NT2/D1 (cell line): ENCODE measurements around the gene TLE5.

ENCODE experiments used
- YY1 ChIP-seq: IDR thresholded peaks from 2 replicates; pipeline ENCODE4 v1.6.1; 2011; ENCODE audit not compliant: insufficient read length, insufficient read depth
- ZNF274 ChIP-seq: IDR thresholded peaks from 2 replicates; pipeline ENCODE4 v1.6.1; 2011; ENCODE audit warnings: mild to moderate bottlenecking, low read depth, low read length

DNA sequence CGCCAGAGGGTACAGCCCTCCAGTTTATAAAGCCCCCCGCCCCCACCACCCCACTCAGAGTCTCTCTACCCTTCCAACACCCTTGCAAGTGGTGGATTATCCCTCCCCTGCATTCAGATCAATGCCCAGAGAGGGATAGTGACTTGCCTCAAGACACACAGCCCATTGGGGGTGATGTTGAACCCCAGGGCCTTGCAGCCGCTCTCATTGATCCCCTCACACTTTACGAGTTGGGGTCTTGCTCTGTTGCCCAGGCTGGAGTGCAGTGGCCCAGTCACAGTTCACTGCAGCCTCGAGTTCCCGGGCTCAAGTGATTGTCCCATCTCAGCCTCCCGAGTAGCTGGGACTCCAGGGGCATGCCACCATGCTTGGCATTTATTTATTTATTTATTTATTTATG is 44.4 kb downstream of the TLE5 start:
- TF ChIP-seq ZNF274 (no peak), YY1 (no peak)
